ENCODE measurements around the gene STX17. TPM values are rescaled to one million over a fixed set of nuclear protein-coding genes. Genes with fewer than 3 reads are reported as not detected.

STX17 gene
- total and polyA plus RNA-seq, 8 donors, result 4.6 to 44.8 (median 18.0) TPM

DNA sequence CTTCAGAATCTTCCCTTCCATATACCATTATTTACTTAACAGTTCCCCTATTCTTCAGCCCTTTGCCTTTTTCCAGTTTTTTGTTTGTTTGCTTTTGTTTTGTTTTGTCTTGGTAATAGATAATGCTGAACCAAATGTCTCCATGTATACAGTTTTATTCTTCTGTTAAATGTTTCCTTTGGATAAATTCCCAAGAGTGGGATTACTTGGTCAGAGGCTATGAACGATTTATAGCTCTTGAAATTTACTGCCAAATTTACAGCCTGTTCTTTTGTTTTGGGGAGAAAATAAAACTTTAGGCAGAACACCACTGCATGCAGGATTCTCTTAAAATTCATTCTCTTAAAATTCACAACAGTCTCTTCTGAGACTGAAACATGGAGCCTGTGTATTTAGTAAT is 46.2 kb upstream of the STX17 start:
- Histone ChIP-seq H3K27me3 (no peaks in the 10 kb centered on the region), H3K27ac (no peak overlapping the region), H3K36me3 (peaks cover 0 to 8% (median 0%) of the 10 kb centered on the region in 4 donors), H3K4me3 (no peak overlapping the region), H3K4me1 (no peaks in the 10 kb centered on the region), H3K9me3 (no peaks in the 10 kb centered on the region)
- no peak for TF ChIP-seq EP300 (IDR thresholded peaks at IDR 0.05)
- no peak for TF ChIP-seq POLR2A (IDR thresholded peaks at IDR 0.05)
- TF ChIP-seq POLR2AphosphoS5 (IDR thresholded peaks at IDR 0.05), result no peak
- TF ChIP-seq CTCF (IDR thresholded peaks at IDR 0.05), result no peak
- peak in 1 of 2 donors; percentile 23 for DNase-seq
- WGBS, 5 donors, result 43 to 77% (median 63%) methylated on average over 1 of the region's 1 CpG
- intact Hi-C loops (cut with DNase I; ENCODE audit: low total_unique reads), result no loop called here

GRCh38 chr9:99863955-99864354 is 42.5 kb upstream of the STX17 start:
- Histone ChIP-seq H3K4me3 (no peak overlapping the region), H3K9me3 (no peaks in the 10 kb centered on the region), H3K27me3 (no peaks in the 10 kb centered on the region), H3K4me1 (no peaks in the 10 kb centered on the region), H3K27ac (no peak overlapping the region), H3K36me3 (peaks cover 0 to 8% (median 0%) of the 10 kb centered on the region in 4 donors)
- no peak for DNase-seq
- WGBS, 5 donors, result 86 to 91% (median 88%) methylated on average over 2 of the region's 2 CpGs
- intact Hi-C loops (cut with DNase I; ENCODE audit: low total_unique reads), result no loop called here
- TF ChIP-seq EP300 (IDR thresholded peaks at IDR 0.05), result no peak
- no peak for TF ChIP-seq POLR2A (IDR thresholded peaks at IDR 0.05)
- TF ChIP-seq POLR2AphosphoS5 (IDR thresholded peaks at IDR 0.05), result no peak

DNA sequence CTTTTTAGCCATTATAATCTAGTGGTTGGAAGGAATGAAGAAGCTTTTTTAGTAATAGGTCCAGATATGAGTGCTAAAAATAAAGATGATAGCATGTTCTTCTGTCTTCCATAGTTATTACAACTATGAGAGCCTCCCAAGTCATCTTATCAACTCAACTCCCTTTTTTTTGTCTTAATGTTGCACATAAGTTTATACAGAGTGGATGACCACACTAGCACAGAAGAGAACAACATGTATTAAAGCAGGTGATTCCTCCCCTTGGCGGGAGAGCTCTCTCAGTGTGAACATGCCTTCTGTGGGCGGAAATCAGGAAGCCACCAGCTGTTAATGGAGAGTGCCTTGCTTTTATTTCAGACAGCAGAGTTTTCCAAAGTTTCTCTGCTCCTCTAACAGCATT is 40.1 kb upstream of the STX17 start:
- WGBS, 5 donors, result 72 to 86% (median 77%) methylated on average over 2 of the region's 2 CpGs
- H3K27ac ChIP-seq, result no peak overlapping the region
- TF ChIP-seq EP300 (IDR thresholded peaks at IDR 0.05) (no peak), POLR2A (IDR thresholded peaks at IDR 0.05) (no peak), POLR2AphosphoS5 (IDR thresholded peaks at IDR 0.05) (no peak), CTCF (IDR thresholded peaks at IDR 0.05) (no peak)
- peaks cover 0 to 8% (median 0%) of the 10 kb centered on the region in 4 donors for H3K36me3 ChIP-seq
- H3K4me1 ChIP-seq, result no peaks in the 10 kb centered on the region
- H3K27me3 ChIP-seq, result no peaks in the 10 kb centered on the region
- DNase-seq, result no peak
- intact Hi-C loops (cut with DNase I; ENCODE audit: low total_unique reads), result no loop called here
- no peaks in the 10 kb centered on the region for H3K9me3 ChIP-seq
- H3K4me3 ChIP-seq, result no peak overlapping the region

DNA sequence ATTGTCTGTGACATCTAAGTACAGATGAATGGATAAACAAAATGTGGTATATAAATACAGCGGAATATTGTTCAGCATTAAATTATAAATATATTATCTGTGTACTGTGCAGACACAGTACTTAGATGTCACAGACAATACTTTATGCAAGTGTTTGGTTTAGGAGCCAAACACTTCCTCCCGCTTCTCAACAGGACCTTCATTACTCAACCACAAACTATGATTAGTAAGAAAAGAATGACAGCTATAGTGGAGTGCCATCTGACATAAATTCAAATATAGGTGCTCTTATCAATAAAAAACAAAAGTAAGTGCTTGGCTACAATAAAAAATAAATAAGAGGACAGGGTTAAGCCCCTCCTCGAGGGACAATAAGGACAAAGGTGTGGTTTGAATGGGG is 38.9 kb upstream of the STX17 start:
- no peak for TF ChIP-seq CTCF (IDR thresholded peaks at IDR 0.05)
- no peak for TF ChIP-seq POLR2AphosphoS5 (IDR thresholded peaks at IDR 0.05)
- TF ChIP-seq EP300 (IDR thresholded peaks at IDR 0.05), result no peak
- H3K4me1 ChIP-seq, result no peaks in the 10 kb centered on the region
- 32 to 63% (median 50%) methylated on average over 3 of the region's 3 CpGs for WGBS, 5 donors
- no peaks in the 10 kb centered on the region for H3K9me3 ChIP-seq
- peaks cover 0 to 8% (median 0%) of the 10 kb centered on the region in 4 donors for H3K36me3 ChIP-seq
- H3K27me3 ChIP-seq, result no peaks in the 10 kb centered on the region
- H3K27ac ChIP-seq, result no peak overlapping the region
- intact Hi-C loops (cut with DNase I; ENCODE audit: low total_unique reads), result no loop called here
- no peak for DNase-seq
- H3K4me3 ChIP-seq, result no peak overlapping the region

GRCh38 chr9:99867968-99868367 is 38.5 kb upstream of the STX17 start:
- Histone ChIP-seq H3K4me1 (no peaks in the 10 kb centered on the region), H3K36me3 (peaks cover 0 to 8% (median 0%) of the 10 kb centered on the region in 4 donors), H3K27ac (no peak overlapping the region), H3K4me3 (no peak overlapping the region), H3K9me3 (no peaks in the 10 kb centered on the region), H3K27me3 (no peaks in the 10 kb centered on the region)
- intact Hi-C loops (cut with DNase I; ENCODE audit: low total_unique reads), result no loop called here
- DNase-seq, result no peak
- TF ChIP-seq EP300 (IDR thresholded peaks at IDR 0.05) (no peak), POLR2AphosphoS5 (IDR thresholded peaks at IDR 0.05) (no peak), CTCF (IDR thresholded peaks at IDR 0.05) (no peak), POLR2A (IDR thresholded peaks at IDR 0.05) (no peak)

Data from stomach (tissue), 9 donors.